PC-9 (cell line): ENCODE measurements around the gene GATA3. TPM values are rescaled to one million over a fixed set of nuclear protein-coding genes. Genes with fewer than 3 reads are reported as not detected.

Experiments
- BruUV-seq: library from RNA; stranded (reverse); fragments of 400-500 nt; replicated peaks from 2 replicates; lab custom pipeline; 2021; lab: Mats Ljungman, UMichigan
- CTCF ChIA-PET: fragments of 300-600 bp; sonication (Branson Sonifier 250); formaldehyde crosslinking; loops from one replicate; lab custom pipeline; 2022; ENCODE audit warnings: antibody characterized with exemption; lab: Charles Lee
- POLR2A ChIA-PET: fragments of 300-600 bp; sonication (Branson Sonifier 250); formaldehyde crosslinking; loops from one replicate; lab custom pipeline; 2022; ENCODE audit warnings: antibody characterized with exemption; ENCODE audit not compliant: unreplicated experiment; lab: Charles Lee
- DNase-seq, 2 experiments: peaks; one replicate each; pipeline versions ENCODE4 v3.0.0 to v3.0.0-alpha.2; 2015 to 2022; ENCODE audit warnings: mixed read lengths in 1 of 2
- H2AFZ ChIP-seq: fragments of 200-600 bp; sonication (generic); 2 replicates; pipeline ENCODE4 v1.8.1; 2017; ENCODE audit warnings: antibody characterized with exemption
- H3F3A ChIP-seq: fragments of 200-600 bp; sonication (generic); 2 replicates; pipeline ENCODE4 v1.8.1; 2017; ENCODE audit warnings: antibody characterized with exemption, mild to moderate bottlenecking, low read depth; ENCODE audit not compliant: insufficient read depth
- H3K27ac ChIP-seq: fragments of 200-600 bp; sonication (generic); 2 replicates; pipeline ENCODE4 v1.6.1; 2016; ENCODE audit warnings: mixed run types
- H3K27me3 ChIP-seq: fragments of 200-600 bp; sonication (generic); 2 replicates; pipeline ENCODE4 v1.6.1; 2016; ENCODE audit warnings: low read depth, mixed run types; ENCODE audit not compliant: insufficient read depth
- H3K36me3 ChIP-seq: fragments of 200-600 bp; sonication (generic); 2 replicates; pipeline ENCODE4 v1.6.1; 2016; ENCODE audit warnings: low read depth, mixed run types
- H3K4me1 ChIP-seq: fragments of 200-600 bp; sonication (generic); replicated peaks from 2 replicates; pipeline ENCODE4 v1.6.1; 2016; ENCODE audit warnings: mixed run types; ENCODE audit not compliant: insufficient read depth
- H3K4me2 ChIP-seq: fragments of 200-600 bp; sonication (generic); 2 replicates; pipeline ENCODE4 v1.6.1; 2017; ENCODE audit warnings: mixed run types
- H3K4me3 ChIP-seq: fragments of 200-600 bp; sonication (generic); 2 replicates; pipeline ENCODE4 v1.6.1; 2016; ENCODE audit warnings: mixed run types
- H3K79me2 ChIP-seq: fragments of 200-600 bp; sonication (generic); 2 replicates; pipeline ENCODE4 v1.6.1; 2017; ENCODE audit warnings: low read depth, mixed run types
- H3K9me2 ChIP-seq: fragments of 200-600 bp; sonication (generic); 2 replicates; pipeline ENCODE4 v1.8.1; 2017; ENCODE audit warnings: mild to moderate bottlenecking; ENCODE audit not compliant: insufficient read depth
- H3K9me3 ChIP-seq: fragments of 200-600 bp; sonication (generic); 2 replicates; pipeline ENCODE4 v1.8.1; 2016; ENCODE audit warnings: low read depth; ENCODE audit not compliant: insufficient read depth
- H4K20me1 ChIP-seq: fragments of 200-600 bp; sonication (generic); 2 replicates; pipeline ENCODE4 v1.8.1; 2017; ENCODE audit not compliant: insufficient read depth
- EZH2 ChIP-seq: fragments of 200-600 bp; sonication (generic); IDR thresholded peaks from 2 replicates; pipeline ENCODE4 v1.8.0; 2017; ENCODE audit warnings: antibody characterized with exemption, low read depth
- intact Hi-C: fragments of 100-400 bp; cut with micrococcal nuclease; formaldehyde crosslinking; loops from one replicate; pipeline ENCODE4 v1.10.0; 2022; ENCODE audit not compliant: unreplicated experiment
- total RNA-seq: library from RNA; stranded (reverse); gene quantifications from 2 replicates; pipeline ENCODE4 v1.2.3, GENCODE V29; 2021
- TF ChIP-seq, protein P1 (sequence below): fragments of 200-600 bp; sonication (generic); conservative IDR thresholded peaks from 2 replicates; pipeline ENCODE4 v1.6.1; 2017; ENCODE audit warnings: mixed run types, antibody characterized with exemption, mild to moderate bottlenecking, moderate library complexity

Gene GATA3
- total RNA-seq, 1 experiment from 2014 or later = 43.6 TPM

GRCh38 chr10:8060704-8061121 is 6.2 kb downstream of the GATA3 start:
- Histone ChIP-seq H3K27ac (no peak overlapping the region), H4K20me1 (no peaks in the 10 kb centered on the region), H3K27me3 (no peaks in the 10 kb centered on the region), H3K36me3 (peaks cover 14% of the 10 kb centered on the region; the same call in 1 of the 2 replicates), H2AFZ (no peak overlapping the region), H3K79me2 (peaks cover 61% of the 10 kb centered on the region), H3K4me2 (peak overlapping the region; percentile 36), H3K4me3 (no peak overlapping the region), H3K4me1 (0 out of 2 replicates have a peak, but pooled peaks cover 12% of the 10 kb centered on the region), H3K9me2 (no peaks in the 10 kb centered on the region), H3K9me3 (no peaks in the 10 kb centered on the region), H3F3A (no peaks in the 10 kb centered on the region)
- BruUV-seq = no TSS peak
- CTCF ChIA-PET = no interaction called here
- DNase-seq = no peak
- POLR2A ChIA-PET = no interaction called here
- intact Hi-C loops = loop anchor here (10.0 kb wide), 1 partner anchor 74 kb away; no protein-coding TSS in a partner anchor
- TF ChIP-seq EZH2 = no peak
- TF ChIP-seq, protein P1, sequence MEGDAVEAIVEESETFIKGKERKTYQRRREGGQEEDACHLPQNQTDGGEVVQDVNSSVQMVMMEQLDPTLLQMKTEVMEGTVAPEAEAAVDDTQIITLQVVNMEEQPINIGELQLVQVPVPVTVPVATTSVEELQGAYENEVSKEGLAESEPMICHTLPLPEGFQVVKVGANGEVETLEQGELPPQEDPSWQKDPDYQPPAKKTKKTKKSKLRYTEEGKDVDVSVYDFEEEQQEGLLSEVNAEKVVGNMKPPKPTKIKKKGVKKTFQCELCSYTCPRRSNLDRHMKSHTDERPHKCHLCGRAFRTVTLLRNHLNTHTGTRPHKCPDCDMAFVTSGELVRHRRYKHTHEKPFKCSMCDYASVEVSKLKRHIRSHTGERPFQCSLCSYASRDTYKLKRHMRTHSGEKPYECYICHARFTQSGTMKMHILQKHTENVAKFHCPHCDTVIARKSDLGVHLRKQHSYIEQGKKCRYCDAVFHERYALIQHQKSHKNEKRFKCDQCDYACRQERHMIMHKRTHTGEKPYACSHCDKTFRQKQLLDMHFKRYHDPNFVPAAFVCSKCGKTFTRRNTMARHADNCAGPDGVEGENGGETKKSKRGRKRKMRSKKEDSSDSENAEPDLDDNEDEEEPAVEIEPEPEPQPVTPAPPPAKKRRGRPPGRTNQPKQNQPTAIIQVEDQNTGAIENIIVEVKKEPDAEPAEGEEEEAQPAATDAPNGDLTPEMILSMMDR = no peak

- 0 out of 2 replicates have a peak, but pooled peaks cover 12% of the 10 kb centered on the region for H3K4me1 ChIP-seq
- TF ChIP-seq, protein P1 = no peak
- TF ChIP-seq EZH2 = no peak
- H3K9me2 ChIP-seq = no peaks in the 10 kb centered on the region
- ChIA-PET POLR2A (no interaction called here), CTCF (no interaction called here)
- BruUV-seq = no TSS peak
- DNase-seq = no peak
- no peak overlapping the region for H3K27ac ChIP-seq
- no peak overlapping the region for H2AFZ ChIP-seq
- no peak overlapping the region for H3K4me3 ChIP-seq
- peaks cover 59% of the 10 kb centered on the region for H3K79me2 ChIP-seq
- H4K20me1 ChIP-seq = no peaks in the 10 kb centered on the region
- intact Hi-C loops = loop anchor here (10.0 kb wide), 1 partner anchor 73 kb away; no protein-coding TSS in a partner anchor
- no peaks in the 10 kb centered on the region for H3F3A ChIP-seq
- no peak overlapping the region for H3K4me2 ChIP-seq
- no peaks in the 10 kb centered on the region for H3K9me3 ChIP-seq
- H3K27me3 ChIP-seq = no peaks in the 10 kb centered on the region
- peaks cover 16% of the 10 kb centered on the region; the same call in 1 of the 2 replicates for H3K36me3 ChIP-seq
Measured at GRCh38 chr10:8061274-8062211, 7.1 kb downstream of the GATA3 start.

DNA sequence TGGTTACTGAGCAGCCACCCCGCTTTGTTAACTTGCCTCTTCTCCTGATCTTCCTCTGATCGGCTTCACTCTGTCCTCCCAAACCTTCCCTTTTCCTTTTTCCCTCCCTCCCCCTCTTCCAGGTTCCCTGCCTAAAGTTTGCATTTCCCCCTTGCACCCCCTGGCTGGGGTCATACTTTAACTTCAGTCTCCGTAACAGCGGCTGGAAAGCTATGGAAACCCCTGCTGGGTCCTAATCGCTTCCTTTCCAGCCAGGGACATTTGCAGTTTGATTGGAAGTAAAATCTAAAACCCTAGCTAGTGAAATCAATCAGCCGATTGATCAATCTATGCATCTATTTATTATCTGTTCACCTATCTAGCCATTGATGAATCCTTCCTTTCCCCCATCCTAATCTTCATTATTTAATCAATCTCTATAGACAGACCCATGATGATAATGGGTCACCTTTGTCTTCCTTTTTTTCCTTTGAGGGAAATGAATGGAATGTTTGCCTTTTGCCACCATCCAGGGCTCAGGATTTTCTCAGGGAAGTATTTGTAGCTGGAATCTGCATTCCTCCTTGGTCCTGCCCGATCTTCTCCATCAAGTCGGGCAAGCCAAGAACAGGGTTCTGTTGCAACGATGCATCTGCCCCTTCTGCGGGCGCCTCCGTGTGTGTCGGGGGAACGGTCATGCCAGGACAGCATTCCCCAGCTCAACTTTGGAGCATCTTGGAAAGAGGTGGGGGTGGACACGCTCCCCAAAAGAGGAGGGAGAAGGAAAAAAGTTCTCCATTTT is 8.8 kb downstream of the GATA3 start:
- Histone ChIP-seq H3K9me3 (no peaks in the 10 kb centered on the region), H3K4me2 (no peak overlapping the region), H4K20me1 (no peaks in the 10 kb centered on the region), H3K27ac (no peak overlapping the region), H3K9me2 (no peaks in the 10 kb centered on the region), H2AFZ (no peak overlapping the region), H3K79me2 (peaks cover 52% of the 10 kb centered on the region), H3K4me1 (0 out of 2 replicates have a peak, but pooled peaks cover 12% of the 10 kb centered on the region), H3F3A (0 out of 2 replicates have a peak, but pooled peaks cover 3% of the 10 kb centered on the region), H3K4me3 (no peak overlapping the region), H3K27me3 (no peaks in the 10 kb centered on the region), H3K36me3 (peaks cover 18% of the 10 kb centered on the region; the same call in 1 of the 2 replicates)
- no peak for DNase-seq
- intact Hi-C loops = loop anchor here (10.0 kb wide), 1 partner anchor 71 kb away; no protein-coding TSS in a partner anchor
- POLR2A ChIA-PET = interaction anchor here (0.6 to 0.7 kb wide), 2 partner anchors 11 to 13 kb away, joined by 3 read pairs; no protein-coding TSS in a partner anchor
- BruUV-seq = no TSS peak
- CTCF ChIA-PET = no interaction called here
- TF ChIP-seq, protein P1 = no peak
- no peak for TF ChIP-seq EZH2
